ENCODE data around the gene ALOX5AP.

ALOX5AP gene

DNA sequence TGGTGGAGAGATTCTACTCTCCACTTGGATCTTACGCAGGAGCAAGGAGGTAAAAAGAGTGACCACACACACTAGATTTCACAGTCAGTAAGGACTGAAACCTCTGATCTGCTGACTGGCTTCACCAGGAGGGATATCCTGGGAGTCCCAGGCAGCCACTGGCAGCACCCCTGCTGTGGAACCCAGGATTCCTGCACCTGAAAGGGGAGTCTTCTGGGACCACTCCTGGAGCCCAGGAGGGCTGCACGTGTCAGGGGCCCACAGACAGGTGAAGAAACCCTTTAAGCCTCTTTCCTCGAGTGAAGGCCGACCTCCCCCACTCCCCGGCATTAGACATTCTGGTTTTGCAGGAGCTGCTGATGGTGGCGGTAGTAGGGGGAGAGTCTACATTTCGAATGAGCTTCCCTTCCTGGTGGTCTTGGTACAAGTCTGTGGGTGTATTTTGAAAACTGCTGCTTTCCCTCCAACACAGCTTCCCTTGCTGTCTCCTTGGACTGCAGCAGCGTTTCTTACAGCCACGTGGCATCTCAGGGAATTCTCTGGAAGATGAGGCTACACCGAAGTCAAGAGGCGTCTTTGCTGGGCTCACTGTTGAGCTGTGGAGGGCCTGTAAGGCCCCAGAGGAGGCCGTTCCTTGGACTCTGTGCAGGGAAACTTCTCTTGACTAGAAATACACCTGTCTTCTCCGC, 62.6 kb downstream of the ALOX5AP start:
- no peak for DNase-seq (ENCODE audit: low spot score)

DNA sequence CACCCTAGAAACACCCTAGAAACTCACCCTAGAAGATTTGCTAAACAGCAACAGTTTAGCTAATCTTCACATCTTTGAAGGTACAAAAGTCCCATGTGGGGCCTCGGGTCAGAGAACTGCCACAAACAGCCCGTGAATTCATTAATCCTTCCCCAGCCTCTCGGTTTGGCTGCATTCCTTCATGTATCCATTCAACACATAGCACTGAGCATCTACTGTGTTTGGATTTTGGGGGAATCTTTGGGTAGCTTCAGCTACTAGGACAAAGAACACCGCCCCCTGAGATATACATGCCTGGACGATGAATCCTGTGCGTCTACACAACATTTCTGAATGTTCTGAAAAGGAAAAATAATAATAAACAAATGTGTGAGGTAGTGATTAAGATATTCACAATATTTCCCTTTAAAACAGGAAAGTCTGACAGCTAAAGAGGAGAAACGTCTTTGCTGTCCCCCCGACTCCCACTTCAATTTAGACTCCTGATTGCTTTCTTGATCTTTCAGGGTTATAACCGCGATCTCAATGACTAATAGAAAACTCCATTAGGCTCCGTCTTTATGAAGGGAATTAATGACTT, 63.5 kb downstream of the ALOX5AP start:
- no peak for DNase-seq (ENCODE audit: low spot score)

DNA sequence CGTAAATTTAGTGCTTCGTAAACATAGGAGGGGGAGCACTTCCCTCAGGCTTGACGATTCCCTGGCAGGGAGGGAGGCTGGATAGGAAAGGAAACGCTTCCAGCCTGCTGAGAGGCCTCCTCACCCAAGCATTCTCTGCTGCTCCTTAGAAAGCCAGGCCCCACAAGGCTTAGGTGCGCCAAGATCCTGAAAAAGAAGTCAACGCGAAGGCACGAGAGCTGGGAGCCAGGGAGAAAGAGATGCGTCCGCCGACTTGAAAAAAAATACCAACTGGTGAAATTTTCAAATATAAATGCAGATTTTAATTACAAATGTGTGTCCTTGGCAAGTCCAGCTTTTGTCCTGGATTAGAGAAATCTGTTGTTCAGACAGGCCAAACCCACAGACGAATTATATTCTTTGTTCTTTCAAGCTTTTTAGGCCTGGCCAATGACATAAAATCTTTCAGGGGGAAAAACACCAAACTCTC, 64.0 kb downstream of the ALOX5AP start:
- no peak for DNase-seq (ENCODE audit: low spot score)

DNA sequence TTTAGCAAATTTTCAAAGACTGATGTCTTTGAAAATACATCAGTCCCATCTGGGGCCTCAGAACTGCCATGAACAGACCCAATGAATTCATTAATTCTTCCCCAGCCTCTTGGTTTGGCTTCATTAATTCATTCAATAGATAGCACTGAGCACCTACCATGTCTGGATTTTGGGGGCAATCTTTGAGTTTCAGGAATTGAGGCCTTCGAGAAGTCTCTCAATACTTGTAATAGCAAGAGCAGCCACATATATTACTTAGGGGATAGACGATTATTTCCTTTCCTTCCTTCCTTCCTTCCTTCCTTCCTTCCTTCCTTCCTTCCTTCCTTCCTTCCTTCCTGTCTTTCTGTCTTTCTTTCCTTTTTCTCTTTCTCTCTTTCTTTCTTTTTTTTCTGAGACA, 64.8 kb downstream of the ALOX5AP start:
- DNase-seq (ENCODE audit: low spot score) = no peak

DNA sequence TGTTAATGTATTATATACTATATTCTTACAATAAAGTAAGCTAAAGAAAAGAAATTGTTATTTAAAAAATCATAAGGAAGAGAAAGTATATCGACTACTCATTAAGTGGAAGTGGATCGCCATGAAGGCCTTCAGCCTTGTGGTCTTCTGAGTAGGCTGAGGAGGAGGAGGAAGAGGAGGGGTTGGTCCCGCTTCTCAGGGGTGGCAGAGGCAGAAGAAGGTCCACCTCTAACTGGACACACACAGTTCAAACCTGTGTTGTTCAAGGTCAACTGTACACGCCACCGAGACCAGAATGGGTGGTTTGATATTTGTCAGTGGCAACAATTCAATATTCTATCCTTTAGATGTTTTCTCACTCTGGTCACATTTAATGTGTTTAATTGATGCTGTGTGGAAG, 67.2 kb downstream of the ALOX5AP start:
- no peak for DNase-seq (ENCODE audit: low spot score)

DNA sequence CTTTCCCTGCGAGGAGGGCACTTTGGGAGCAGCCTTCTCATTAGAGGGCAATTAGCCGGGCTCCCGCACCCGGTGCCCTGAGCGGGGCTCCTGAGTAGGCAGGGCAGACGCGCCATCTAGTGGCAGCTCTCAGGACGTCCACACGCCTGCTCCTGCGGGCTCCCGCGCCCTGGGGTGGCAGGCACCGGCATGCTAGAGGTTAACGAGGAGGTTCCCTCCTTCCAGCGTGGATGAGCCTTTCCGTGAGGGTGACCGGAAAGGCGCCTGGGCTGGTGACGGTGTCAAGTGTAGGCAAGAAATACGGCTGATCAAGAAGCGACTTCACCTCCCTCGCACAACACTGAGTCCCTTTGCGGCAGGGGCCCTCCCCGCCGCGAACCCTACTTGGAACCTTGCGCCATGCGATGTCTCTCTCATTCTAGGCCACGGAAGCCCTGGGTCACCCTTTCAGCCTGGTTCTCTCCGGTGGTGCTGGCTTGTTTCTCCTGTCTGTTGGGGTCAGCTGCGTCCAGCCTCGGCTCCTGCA, 67.7 kb downstream of the ALOX5AP start:
- peak; percentile 63 for DNase-seq (ENCODE audit: low spot score)

DNA sequence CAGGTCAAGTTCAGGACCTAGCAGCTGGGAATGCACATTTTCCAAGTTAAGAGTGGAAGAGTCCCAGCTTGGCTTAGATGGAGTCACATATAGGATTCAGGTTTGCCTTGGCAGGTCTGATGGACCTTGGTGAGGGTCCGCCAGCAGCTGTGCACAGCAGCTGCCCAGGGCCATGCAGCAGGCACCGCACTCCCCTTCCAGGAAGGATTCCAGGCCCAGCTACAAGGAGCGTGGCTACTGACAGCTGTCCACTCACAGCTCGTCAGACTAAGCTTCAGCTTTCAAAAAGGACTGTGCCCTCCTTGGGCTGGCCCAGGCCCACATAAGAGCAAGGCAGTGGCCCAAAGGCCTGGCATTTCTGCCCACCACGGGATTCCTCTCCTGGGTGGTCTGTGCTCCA, 68.4 kb downstream of the ALOX5AP start:
- no peak for DNase-seq (ENCODE audit: low spot score)

DNA sequence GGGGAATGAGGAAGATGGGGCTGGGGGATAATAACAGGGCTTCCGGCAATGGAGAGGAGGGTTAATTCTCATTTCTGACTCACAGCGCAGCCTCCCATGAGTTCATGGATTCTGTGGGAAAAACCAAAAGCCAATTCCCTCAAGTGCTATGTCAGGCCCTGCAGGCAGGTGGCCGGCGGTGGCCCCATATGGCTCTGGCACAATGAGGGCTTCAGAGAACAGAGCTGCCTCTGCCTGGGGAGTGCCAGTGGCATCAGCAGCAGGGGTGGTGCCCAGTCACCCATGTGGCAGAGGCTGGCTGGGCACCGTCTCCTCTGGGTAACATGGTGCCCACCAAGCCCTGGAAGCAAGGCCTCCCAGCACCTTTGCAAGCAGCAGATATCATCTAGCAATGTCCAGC, 69.1 kb downstream of the ALOX5AP start:
- no peak for DNase-seq (ENCODE audit: low spot score)

DNA sequence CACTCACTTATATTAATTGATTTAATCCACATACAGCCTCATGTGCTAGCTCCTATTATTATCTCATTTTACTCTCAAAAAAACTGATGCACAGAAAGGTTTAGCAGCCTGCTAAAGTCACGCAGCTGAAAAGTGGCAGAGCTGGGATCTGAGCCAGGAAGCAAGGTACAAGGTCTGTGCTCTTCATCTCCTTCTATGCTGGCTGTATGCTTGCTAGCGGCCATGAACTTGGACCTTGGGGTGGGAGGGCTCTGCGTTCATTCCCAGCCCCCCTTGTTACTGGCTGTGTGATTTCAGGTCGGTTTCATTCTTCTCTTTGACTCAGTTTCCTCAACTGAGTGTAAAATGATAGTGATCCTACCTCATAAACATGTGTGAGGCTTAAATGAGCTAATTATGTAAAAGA, 69.8 kb downstream of the ALOX5AP start:
- no peak for DNase-seq (ENCODE audit: low spot score)

DNA sequence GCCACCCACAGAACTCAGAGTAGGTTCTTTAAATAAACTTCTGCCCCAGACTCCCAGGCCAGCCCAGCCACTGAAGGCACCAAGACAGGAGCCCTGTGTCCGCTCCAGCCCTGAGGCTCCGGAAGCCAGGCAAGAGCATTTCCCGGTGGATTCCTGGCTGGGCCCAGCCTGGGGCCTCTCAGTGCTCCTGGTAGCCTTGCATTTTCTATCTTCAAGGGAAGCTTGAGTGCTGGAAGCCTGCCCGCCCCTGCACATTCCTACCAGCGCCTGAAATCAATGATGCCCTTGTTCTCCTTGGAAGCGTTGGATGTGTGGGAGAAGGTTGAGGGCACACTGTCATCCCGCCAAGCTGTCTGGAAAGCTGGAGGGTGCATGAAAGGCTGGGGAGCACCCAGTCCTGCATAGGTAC, 70.3 kb downstream of the ALOX5AP start:
- no peak for DNase-seq (ENCODE audit: low spot score)

DNA sequence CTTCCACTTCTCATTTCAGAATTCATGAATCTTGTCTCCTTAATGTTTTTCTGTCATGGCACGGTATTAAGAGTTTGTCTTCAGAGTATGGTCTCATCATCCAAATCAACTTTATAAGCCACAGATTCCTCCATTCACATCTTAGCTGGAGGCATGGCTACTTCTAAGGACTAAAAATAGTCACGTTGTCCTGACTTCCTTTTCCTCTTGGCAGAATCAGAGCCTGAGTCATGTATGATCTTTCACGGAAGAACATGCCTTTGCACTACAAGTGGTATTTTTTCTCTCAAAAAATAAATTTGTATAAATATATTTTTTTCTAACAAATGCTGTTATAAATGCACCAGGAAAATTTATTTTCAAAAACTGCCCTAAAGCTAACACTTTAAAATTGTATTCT, 71.4 kb downstream of the ALOX5AP start:
- DNase-seq (ENCODE audit: low spot score) = no peak

DNA sequence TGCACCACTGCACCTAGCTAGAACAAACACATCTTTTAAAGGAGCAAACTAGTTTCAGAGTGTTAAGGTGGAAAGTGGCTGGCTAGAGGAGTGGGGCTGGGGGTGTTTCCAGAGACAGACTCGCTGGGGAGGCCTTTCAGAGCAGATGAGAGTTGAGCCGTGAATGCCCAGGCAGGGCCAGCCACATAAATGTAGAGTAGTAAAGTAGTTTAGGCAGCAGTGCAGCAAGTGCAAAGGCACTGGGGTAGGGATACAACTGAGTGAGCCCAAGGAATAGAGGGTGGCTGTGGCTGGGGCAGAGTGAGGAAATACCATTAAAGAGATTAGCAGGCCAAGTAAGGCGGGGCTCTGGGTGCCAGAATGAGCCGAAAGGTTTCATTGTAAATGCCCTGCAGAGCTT, 72.0 kb downstream of the ALOX5AP start:
- no peak for DNase-seq (ENCODE audit: low spot score)

DNA sequence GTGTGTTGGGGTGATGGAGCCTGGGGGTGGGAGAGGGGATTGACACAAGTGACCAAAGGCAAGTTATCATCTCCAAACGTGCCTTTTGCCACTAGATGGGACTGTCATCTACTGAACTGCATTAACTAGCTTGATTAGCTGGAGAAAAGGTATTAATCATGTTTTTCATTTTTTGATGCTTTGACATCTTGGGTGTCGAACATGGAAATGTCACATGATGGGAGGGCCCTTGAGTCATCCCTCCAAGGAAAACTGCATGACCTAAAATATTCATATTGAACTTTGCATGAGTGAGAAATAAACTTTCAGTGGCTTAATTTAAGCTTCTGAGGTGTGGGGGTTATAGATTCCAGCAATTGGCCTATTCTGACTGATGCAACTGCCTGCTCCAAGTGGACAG, 73.3 kb downstream of the ALOX5AP start:
- DNase-seq (ENCODE audit: low spot score) = no peak

DNA sequence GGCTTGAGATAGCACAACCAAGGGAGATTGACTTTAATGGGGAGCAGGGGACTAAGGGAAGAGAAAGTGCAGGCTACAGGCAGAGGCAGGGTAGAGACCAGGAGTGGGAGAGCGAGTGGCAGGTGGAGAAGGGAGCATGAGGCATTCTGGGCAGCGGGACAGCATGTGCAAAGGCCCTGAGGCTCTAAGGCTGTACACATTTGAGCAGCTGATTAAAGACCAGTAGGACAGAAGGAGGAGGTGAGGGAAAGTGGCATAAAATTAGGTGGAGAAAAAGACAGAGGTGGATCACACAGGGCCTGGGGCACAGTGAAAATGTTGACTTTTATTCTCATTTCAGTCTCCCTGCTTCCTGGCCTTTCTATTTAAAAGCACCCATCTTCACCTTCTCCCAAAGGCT, 74.4 kb downstream of the ALOX5AP start:
- no peak for DNase-seq (ENCODE audit: low spot score)

DNA sequence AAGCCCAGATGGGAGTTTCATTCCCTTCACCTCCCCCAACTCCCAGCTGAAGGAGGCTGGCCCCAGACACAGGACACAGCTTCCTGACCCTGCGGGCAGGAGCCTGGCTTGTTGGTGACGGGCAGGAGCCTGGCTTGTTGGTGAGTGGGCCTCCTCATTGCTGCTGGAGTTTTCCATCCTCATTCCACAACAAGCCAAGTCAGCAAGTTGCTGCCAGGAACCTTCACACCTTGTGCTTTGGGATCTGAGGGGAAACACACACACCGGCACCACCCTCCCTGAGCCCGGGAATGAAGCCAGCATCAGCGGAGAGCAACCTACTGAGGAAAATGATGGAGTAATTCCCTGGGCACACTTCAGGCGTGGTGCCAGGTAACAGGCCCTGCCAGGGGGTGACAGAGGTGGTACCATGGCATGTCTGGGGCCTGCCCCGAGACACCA, 74.9 kb downstream of the ALOX5AP start:
- no peak for DNase-seq (ENCODE audit: low spot score)

DNA sequence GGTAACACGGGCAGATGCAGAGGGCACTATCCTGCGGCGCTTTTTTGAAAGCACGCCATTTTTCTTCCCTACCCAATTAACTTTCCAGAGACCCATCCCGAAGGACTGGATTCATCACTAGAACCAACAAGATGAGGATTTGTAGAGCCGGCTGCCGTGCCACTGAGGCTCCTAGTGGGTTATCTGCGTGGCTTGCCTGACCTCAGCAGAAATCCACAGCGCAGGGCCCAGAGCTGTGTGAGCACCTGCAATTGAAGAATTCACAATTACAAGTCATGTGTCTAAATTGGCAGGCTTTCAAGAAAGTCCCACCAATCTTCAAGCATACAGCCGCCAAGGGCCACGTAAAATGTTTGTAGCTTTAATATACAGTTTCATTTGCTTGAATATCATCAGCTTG, 75.5 kb downstream of the ALOX5AP start:
- DNase-seq (ENCODE audit: low spot score) = no peak
